A673 (cell line): ENCODE measurements around the gene GRID1. TPM values are rescaled to one million over a fixed set of nuclear protein-coding genes. Genes with fewer than 3 reads are reported as not detected.

Experiments
- BruUV-seq: library from RNA; stranded (reverse); fragments of 400-500 nt; replicated peaks from 2 replicates; lab custom pipeline; 2021; lab: Mats Ljungman, UMichigan
- CTCF ChIA-PET: fragments of 300-600 bp; sonication (Branson Sonifier 250); formaldehyde crosslinking; loops from one replicate; lab custom pipeline; 2022; ENCODE audit warnings: antibody characterized with exemption; lab: Charles Lee
- POLR2A ChIA-PET: fragments of 300-600 bp; sonication (Branson Sonifier 250); formaldehyde crosslinking; loops from one replicate; lab custom pipeline; 2022; ENCODE audit warnings: antibody characterized with exemption; ENCODE audit not compliant: low non-redundant PET; lab: Charles Lee
- DNase-seq: peaks from one replicate; pipeline ENCODE4 v3.0.0-alpha.2; 2015; ENCODE audit warnings: low spot score
- H3K27ac ChIP-seq: fragments of 200-600 bp; sonication (generic); 2 replicates; pipeline ENCODE4 v1.5.1; 2016; ENCODE audit warnings: mixed run types, low read depth, mild to moderate bottlenecking, mixed read lengths, antibody characterized with exemption, low read length; ENCODE audit not compliant: poor library complexity, severe bottlenecking
- H3K27me3 ChIP-seq: fragments of 200-600 bp; sonication (generic); replicated peaks from 2 replicates; pipeline ENCODE4 v1.6.1; 2017; ENCODE audit warnings: mixed run types, low read depth, mild to moderate bottlenecking, mixed read lengths, antibody characterized with exemption, low read length; ENCODE audit not compliant: insufficient read depth, poor library complexity
- H3K36me3 ChIP-seq: fragments of 200-600 bp; sonication (generic); 2 replicates; pipeline ENCODE4 v1.6.1; 2016; ENCODE audit warnings: mixed run types, mild to moderate bottlenecking, mixed read lengths, antibody characterized with exemption, low read length; ENCODE audit not compliant: insufficient read depth, poor library complexity, severe bottlenecking
- H3K4me1 ChIP-seq: fragments of 200-600 bp; sonication (generic); 2 replicates; pipeline ENCODE4 v1.6.1; 2017; ENCODE audit warnings: mixed run types, mild to moderate bottlenecking, mixed read lengths, antibody characterized with exemption, low read length; ENCODE audit not compliant: insufficient read depth, poor library complexity, severe bottlenecking
- H3K4me3 ChIP-seq: fragments of 200-600 bp; sonication (generic); 2 replicates; pipeline ENCODE4 v1.5.1; 2016; ENCODE audit warnings: low read depth, mixed run types, mild to moderate bottlenecking, mixed read lengths, low read length; ENCODE audit not compliant: poor library complexity, severe bottlenecking
- H3K9me3 ChIP-seq: fragments of 200-600 bp; sonication (generic); 2 replicates; pipeline ENCODE4 v1.6.1; 2016; ENCODE audit warnings: mixed run types, low read depth, mild to moderate bottlenecking, mixed read lengths, antibody characterized with exemption, low read length; ENCODE audit not compliant: poor library complexity, severe bottlenecking
- EZH2 ChIP-seq: fragments of 200-600 bp; sonication (generic); IDR thresholded peaks from 2 replicates; pipeline ENCODE4 v1.6.1; 2017; ENCODE audit warnings: borderline replicate concordance, low read depth, mild to moderate bottlenecking, mixed read lengths, antibody characterized with exemption, low read length; ENCODE audit not compliant: poor library complexity, severe bottlenecking
- intact Hi-C: fragments of 100-400 bp; cut with micrococcal nuclease; formaldehyde crosslinking; loops from one replicate; pipeline ENCODE4 v1.10.0; 2022; ENCODE audit not compliant: unreplicated experiment
- total RNA-seq: library from RNA; stranded (reverse); gene quantifications from 2 replicates; pipeline ENCODE4 v1.2.3, GENCODE V29; 2021
- TF ChIP-seq, protein P1 (sequence below): fragments of 300-800, 200-600 bp; sonication (generic); conservative IDR thresholded peaks from 2 replicates; pipeline ENCODE4 v1.5.1; 2017; ENCODE audit warnings: low read depth, mild to moderate bottlenecking, antibody characterized with exemption, low read length, moderate library complexity, mixed read lengths

The GRID1 gene
- total RNA-seq, 1 experiment from 2014 or later = not detected

DNA sequence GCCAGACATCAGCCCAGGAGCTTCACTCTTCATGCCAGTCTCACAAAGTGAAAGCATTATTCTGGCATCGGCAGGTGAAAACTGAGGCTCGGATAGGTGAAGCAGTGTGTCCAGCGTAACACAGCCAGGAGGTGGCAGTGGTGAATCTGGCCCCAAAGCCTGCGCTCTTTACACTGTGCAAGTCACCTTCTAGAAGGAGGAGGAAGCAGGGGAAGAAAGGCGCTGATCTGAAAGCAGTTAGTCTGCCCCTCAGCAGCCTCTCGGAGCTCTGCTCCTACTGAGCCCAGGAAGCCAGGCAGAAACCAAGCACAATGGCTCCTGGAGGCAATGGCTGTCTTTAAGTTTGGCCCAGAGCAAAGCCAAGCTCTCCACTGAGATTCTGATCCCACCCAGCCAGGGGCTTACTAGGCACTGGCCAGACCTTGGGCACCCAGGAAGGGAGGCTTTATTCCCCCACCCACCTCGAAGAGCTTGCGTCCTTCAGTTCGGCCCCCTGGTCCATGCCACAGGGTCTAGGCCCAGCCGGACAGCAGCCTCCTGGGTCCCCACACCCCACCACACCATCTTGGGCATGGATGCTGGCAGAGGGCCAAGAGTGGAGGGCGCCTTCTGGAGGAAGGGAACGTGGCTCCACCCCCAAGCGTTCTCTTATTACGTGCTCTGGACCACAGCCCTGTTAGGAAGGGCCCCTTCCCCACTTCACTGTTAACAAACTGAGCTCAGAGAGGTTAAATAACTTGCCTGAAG is 104.5 kb downstream of the GRID1 start:
- no peaks in the 10 kb centered on the region for H3K9me3 ChIP-seq
- ChIA-PET CTCF (no interaction called here), POLR2A (no interaction called here)
- H3K4me1 ChIP-seq = no peaks in the 10 kb centered on the region
- no peak for DNase-seq
- intact Hi-C loops = no loop called here
- no peaks in the 10 kb centered on the region for H3K36me3 ChIP-seq
- no peak overlapping the region for H3K27ac ChIP-seq
- no TSS peak for BruUV-seq
- H3K27me3 ChIP-seq = no peaks in the 10 kb centered on the region
- H3K4me3 ChIP-seq = no peak overlapping the region
- TF ChIP-seq EZH2 = no peak
- TF ChIP-seq, protein P1, sequence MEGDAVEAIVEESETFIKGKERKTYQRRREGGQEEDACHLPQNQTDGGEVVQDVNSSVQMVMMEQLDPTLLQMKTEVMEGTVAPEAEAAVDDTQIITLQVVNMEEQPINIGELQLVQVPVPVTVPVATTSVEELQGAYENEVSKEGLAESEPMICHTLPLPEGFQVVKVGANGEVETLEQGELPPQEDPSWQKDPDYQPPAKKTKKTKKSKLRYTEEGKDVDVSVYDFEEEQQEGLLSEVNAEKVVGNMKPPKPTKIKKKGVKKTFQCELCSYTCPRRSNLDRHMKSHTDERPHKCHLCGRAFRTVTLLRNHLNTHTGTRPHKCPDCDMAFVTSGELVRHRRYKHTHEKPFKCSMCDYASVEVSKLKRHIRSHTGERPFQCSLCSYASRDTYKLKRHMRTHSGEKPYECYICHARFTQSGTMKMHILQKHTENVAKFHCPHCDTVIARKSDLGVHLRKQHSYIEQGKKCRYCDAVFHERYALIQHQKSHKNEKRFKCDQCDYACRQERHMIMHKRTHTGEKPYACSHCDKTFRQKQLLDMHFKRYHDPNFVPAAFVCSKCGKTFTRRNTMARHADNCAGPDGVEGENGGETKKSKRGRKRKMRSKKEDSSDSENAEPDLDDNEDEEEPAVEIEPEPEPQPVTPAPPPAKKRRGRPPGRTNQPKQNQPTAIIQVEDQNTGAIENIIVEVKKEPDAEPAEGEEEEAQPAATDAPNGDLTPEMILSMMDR = 0 out of 2 replicates have a peak, but pooled peaks have one; percentile 19

DNA sequence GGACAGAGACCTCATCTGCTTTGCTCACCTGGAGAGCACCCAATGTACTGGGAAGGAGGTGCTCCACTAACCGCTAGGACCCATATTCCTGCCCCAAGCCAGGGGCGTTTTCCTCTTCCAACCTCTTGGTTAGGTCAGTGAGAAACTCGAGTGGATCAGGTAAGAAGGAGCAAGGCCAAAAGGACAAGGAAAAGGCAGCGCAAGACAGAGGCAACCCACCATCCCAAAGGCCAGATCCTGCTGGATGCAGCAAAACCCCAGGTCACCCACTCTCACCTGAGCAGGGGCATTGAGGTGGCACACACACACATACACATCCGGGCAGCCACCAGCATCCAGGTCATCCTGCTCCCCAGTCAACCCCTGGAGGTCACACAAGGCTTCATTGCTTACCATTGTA is 105.1 kb downstream of the GRID1 start:
- TF ChIP-seq, protein P1 = no peak
- TF ChIP-seq EZH2 = no peak
- Histone ChIP-seq H3K4me3 (no peak overlapping the region), H3K9me3 (no peaks in the 10 kb centered on the region), H3K27ac (no peak overlapping the region), H3K27me3 (no peaks in the 10 kb centered on the region), H3K36me3 (no peaks in the 10 kb centered on the region), H3K4me1 (no peaks in the 10 kb centered on the region)
- POLR2A ChIA-PET = no interaction called here
- CTCF ChIA-PET = no interaction called here
- intact Hi-C loops = no loop called here
- no peak for DNase-seq
- BruUV-seq = no TSS peak

DNA sequence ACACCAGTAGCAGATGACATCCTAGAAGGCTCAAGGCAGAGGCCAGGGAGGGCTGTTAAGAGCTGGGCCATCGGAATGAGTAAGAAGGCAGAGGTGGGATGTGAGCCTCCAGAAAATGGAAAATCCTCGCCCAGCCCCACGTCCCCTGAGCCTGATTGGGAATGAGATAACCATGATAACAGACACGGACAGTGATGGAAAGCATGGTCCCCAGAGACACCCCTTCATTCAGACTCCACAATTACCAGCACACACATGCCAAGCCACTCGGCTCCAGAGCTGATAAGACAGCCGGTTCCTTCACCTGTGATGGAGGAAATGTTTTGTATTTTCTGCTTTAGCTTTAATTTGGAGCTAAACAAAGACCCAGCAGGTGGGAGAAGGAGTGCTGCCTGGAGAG is 106.0 kb downstream of the GRID1 start:
- Histone ChIP-seq H3K4me1 (no peaks in the 10 kb centered on the region), H3K27me3 (no peaks in the 10 kb centered on the region), H3K4me3 (no peak overlapping the region), H3K36me3 (no peaks in the 10 kb centered on the region), H3K9me3 (no peaks in the 10 kb centered on the region), H3K27ac (no peak overlapping the region)
- BruUV-seq = no TSS peak
- DNase-seq = no peak
- ChIA-PET POLR2A (no interaction called here), CTCF (no interaction called here)
- intact Hi-C loops = no loop called here
- TF ChIP-seq, protein P1 = no peak
- TF ChIP-seq EZH2 = no peak
